D721Med (cell line): ENCODE data around the gene CTU2.

ENCODE experiments used
- DNase-seq: peaks from one replicate; pipeline ENCODE4 v3.0.0; 2011; ENCODE audit warnings: low spot score; ENCODE audit not compliant: insufficient read length
- FAIRE-seq: peaks from 2 replicates; lab custom pipeline; 2011; peaks lifted over from hg19 to GRCh38; lab: Jason Lieb, UNC
- CTCF ChIP-seq: IDR thresholded peaks from 2 replicates; pipeline ENCODE4 v1.5.1; 2012; ENCODE audit warnings: mild to moderate bottlenecking, control low read depth; ENCODE audit not compliant: insufficient read depth; ENCODE audit errors: missing control alignments

CTU2 gene

GRCh38 chr16:88715312-88716190 lies 9.2 kb downstream of the CTU2 start:
- FAIRE-seq (no peak), DNase-seq (no peak)
- no peak for TF ChIP-seq CTCF

DNA sequence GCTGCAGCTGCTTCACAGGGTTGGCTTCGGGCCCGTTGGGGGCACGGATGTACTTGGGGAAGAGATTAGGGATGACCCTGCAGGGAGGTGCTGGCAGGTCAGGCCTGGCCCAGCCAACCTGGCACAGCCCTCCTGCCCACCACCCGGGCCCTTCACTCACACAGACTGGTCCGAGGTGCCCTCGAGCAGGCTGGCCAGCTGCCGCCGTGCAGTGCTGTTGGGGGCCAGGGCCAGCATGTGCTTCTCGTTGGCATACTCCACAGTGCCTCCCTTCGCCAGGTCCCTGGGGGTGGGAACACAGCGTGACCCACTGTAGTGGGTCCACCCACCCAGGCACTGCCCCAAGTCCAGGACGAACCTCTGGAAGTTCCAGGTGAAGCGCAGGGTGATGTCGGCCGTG lies 9.9 kb downstream of the CTU2 start:
- DNase-seq (no peak), FAIRE-seq (no peak)
- no peak for TF ChIP-seq CTCF

- no peak for DNase-seq
- FAIRE-seq = no peak
- no peak for TF ChIP-seq CTCF
Measured at GRCh38 chr16:88716601-88717001, 10.3 kb downstream of the CTU2 start.

GRCh38 chr16:88718178-88718577 lies 11.9 kb downstream of the CTU2 start:
- DNase-seq (no peak), FAIRE-seq (no peak)
- no peak for TF ChIP-seq CTCF

DNA sequence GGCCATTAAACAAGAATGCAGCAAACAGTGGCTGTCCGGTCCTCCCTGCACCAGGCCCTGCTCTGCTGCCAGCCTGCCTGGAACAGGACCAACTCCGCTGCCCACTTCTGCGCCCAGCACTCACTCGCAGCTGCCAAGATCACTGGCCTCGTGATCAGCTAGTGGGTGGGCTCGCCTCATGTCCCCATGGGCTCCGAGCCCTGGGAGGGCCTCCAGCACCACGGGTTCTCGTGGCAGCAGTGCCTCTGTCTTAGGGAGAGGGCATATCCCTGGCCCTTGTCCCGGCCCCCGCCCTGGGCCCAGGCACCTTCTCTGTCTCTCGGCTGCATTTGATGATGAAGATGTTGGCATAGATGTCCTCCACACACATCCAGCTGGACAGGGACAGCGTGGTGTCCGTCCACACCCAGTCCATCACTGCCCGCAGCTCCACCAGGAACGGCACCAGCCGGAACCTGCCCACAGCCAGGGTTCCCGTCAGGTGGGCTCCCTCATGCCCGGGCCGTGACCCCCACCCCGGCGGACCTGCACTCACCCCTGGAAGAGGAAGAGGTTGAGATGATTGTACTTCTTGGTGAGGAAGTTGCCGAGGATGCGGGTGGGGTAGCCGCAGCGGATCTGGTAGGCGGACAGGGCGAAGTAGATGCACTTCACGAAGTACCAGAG lies 13.1 kb downstream of the CTU2 start:
- no peak for DNase-seq
- no peak for FAIRE-seq
- no peak for TF ChIP-seq CTCF

- FAIRE-seq (no peak), DNase-seq (no peak)
- TF ChIP-seq CTCF = no peak
Measured at GRCh38 chr16:88719933-88720296, 13.6 kb downstream of the CTU2 start.

DNA sequence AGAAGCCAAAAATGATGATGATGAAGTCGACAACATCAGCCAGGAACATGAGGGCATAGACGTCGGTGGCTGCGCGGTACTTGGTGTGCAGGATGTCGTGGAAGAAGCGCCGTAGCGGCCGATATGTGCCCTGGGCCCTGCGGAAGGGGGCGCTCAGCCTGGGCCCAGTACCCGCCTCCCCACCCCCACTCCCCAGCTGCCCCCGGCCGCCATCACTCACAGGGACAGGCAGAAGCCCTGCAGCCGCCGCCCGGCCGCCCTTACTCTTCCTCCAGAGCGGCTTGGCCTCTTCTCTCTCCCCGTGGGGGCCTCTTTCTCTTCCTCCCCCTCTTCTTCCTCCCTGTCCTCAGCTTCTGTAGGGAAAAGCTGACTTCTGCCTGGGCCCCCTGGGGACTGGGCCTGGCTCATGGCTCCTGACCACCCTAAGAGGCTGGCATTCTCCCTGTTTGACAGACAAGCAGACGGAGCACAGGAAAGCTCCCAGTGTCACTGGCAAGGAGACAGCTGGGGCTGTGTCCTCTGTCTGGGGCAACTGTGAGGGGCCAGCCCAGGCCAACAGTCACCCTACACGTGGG lies 14.2 kb downstream of the CTU2 start:
- no peak for TF ChIP-seq CTCF
- no peak for FAIRE-seq
- DNase-seq = no peak
